ENCODE results near the gene LHFPL6.

LHFPL6 gene

GRCh38 chr13:39452417-39452816, 150.6 kb downstream of the LHFPL6 start:
- H3K79me2 ChIP-seq (ENCODE audit: insufficient read depth, low read length): no peaks in the 10 kb centered on the region
- H3K9ac ChIP-seq (ENCODE audit: low read length): no peak overlapping the region
- H3K27ac ChIP-seq (ENCODE audit: low read depth, low read length, poor library complexity, severe bottlenecking): no peak overlapping the region
- H2AFZ ChIP-seq (ENCODE audit: low read length): no peak overlapping the region
- H3K36me3 ChIP-seq (ENCODE audit: insufficient read depth, low read length): no peaks in the 10 kb centered on the region
- TF ChIP-seq CTCF (IDR thresholded peaks at IDR 0.05; ENCODE audit: low read length) (no peak), EZH2 (IDR thresholded peaks at IDR 0.05; ENCODE audit: borderline replicate concordance, low read length) (no peak)
- peaks cover 3% of the 10 kb centered on the region; the same call in 1 of the 2 replicates for H3K9me3 ChIP-seq (ENCODE audit: low read length)
- no peaks in the 10 kb centered on the region for H4K20me1 ChIP-seq (ENCODE audit: insufficient read depth, low read length)
- H3K9me2 ChIP-seq (ENCODE audit: low read depth, low read length): no peaks in the 10 kb centered on the region
- no peak overlapping the region for H3K4me2 ChIP-seq (ENCODE audit: low read length)
- H3K4me1 ChIP-seq (ENCODE audit: insufficient read depth, low read length, severe bottlenecking): peaks cover 7% of the 10 kb centered on the region
- H3F3A ChIP-seq (ENCODE audit: insufficient read depth, low read length): no peaks in the 10 kb centered on the region
- H3K4me3 ChIP-seq (ENCODE audit: low read depth, low read length, poor library complexity, severe bottlenecking): no peak overlapping the region
- 0 out of 2 replicates have a peak, but pooled peaks cover 4% of the 10 kb centered on the region for H3K27me3 ChIP-seq (ENCODE audit: insufficient read depth, low read length)

GRCh38 chr13:39451860-39452301, 151.1 kb downstream of the LHFPL6 start:
- Histone ChIP-seq H3K79me2 (ENCODE audit: insufficient read depth, low read length) (no peaks in the 10 kb centered on the region), H3K4me2 (ENCODE audit: low read length) (no peak overlapping the region), H3K27ac (ENCODE audit: low read depth, low read length, poor library complexity, severe bottlenecking) (no peak overlapping the region), H3K36me3 (ENCODE audit: insufficient read depth, low read length) (no peaks in the 10 kb centered on the region), H4K20me1 (ENCODE audit: insufficient read depth, low read length) (no peaks in the 10 kb centered on the region), H3K9me2 (ENCODE audit: low read depth, low read length) (no peaks in the 10 kb centered on the region), H3K4me1 (ENCODE audit: insufficient read depth, low read length, severe bottlenecking) (peaks cover 7% of the 10 kb centered on the region), H2AFZ (ENCODE audit: low read length) (no peak overlapping the region), H3F3A (ENCODE audit: insufficient read depth, low read length) (no peaks in the 10 kb centered on the region), H3K27me3 (ENCODE audit: insufficient read depth, low read length) (no peaks in the 10 kb centered on the region), H3K9ac (ENCODE audit: low read length) (no peak overlapping the region), H3K9me3 (ENCODE audit: low read length) (no peaks in the 10 kb centered on the region), H3K4me3 (ENCODE audit: low read depth, low read length, poor library complexity, severe bottlenecking) (no peak overlapping the region)
- TF ChIP-seq EZH2 (IDR thresholded peaks at IDR 0.05; ENCODE audit: borderline replicate concordance, low read length) (no peak), CTCF (IDR thresholded peaks at IDR 0.05; ENCODE audit: low read length) (no peak)

GRCh38 chr13:39451301-39451700, 151.7 kb downstream of the LHFPL6 start:
- H4K20me1 ChIP-seq (ENCODE audit: insufficient read depth, low read length): no peaks in the 10 kb centered on the region
- no peaks in the 10 kb centered on the region for H3K36me3 ChIP-seq (ENCODE audit: insufficient read depth, low read length)
- H3K4me2 ChIP-seq (ENCODE audit: low read length): no peak overlapping the region
- H3K9me2 ChIP-seq (ENCODE audit: low read depth, low read length): no peaks in the 10 kb centered on the region
- TF ChIP-seq CTCF (IDR thresholded peaks at IDR 0.05; ENCODE audit: low read length) (no peak), EZH2 (IDR thresholded peaks at IDR 0.05; ENCODE audit: borderline replicate concordance, low read length) (no peak)
- H3K4me3 ChIP-seq (ENCODE audit: low read depth, low read length, poor library complexity, severe bottlenecking): no peak overlapping the region
- no peaks in the 10 kb centered on the region for H3K27me3 ChIP-seq (ENCODE audit: insufficient read depth, low read length)
- no peak overlapping the region for H3K27ac ChIP-seq (ENCODE audit: low read depth, low read length, poor library complexity, severe bottlenecking)
- peaks cover 7% of the 10 kb centered on the region for H3K4me1 ChIP-seq (ENCODE audit: insufficient read depth, low read length, severe bottlenecking)
- no peaks in the 10 kb centered on the region for H3K79me2 ChIP-seq (ENCODE audit: insufficient read depth, low read length)
- no peak overlapping the region for H2AFZ ChIP-seq (ENCODE audit: low read length)
- no peaks in the 10 kb centered on the region for H3F3A ChIP-seq (ENCODE audit: insufficient read depth, low read length)
- H3K9me3 ChIP-seq (ENCODE audit: low read length): no peaks in the 10 kb centered on the region
- no peak overlapping the region for H3K9ac ChIP-seq (ENCODE audit: low read length)

Data from OCI-LY1 (cell line).